GM12875 (cell line): Measurements from ENCODE around the gene CHL1.

Experiments used
- H3K4me3 ChIP-seq: one replicate; pipeline ENCODE4 v1.5.1; 2011; ENCODE audit warnings: low read depth, low read length, control low read depth
- CTCF ChIP-seq: IDR thresholded peaks from 2 replicates; pipeline ENCODE4 v1.5.1; 2011; ENCODE audit warnings: low read depth, mild to moderate bottlenecking, control low read depth, inconsistent platforms, low read length, moderate library complexity, borderline replicate concordance; ENCODE audit not compliant: insufficient read depth

CHL1 gene

GRCh38 chr3:199835-200234, 3.3 kb downstream of the CHL1 start:
- no peak for TF ChIP-seq CTCF
- no peak overlapping the region for H3K4me3 ChIP-seq

- no peak for TF ChIP-seq CTCF
Observed at GRCh38 chr3:200758-201325, 4.3 kb downstream of the CHL1 start.

GRCh38 chr3:204102-204501, 7.5 kb downstream of the CHL1 start:
- no peak overlapping the region for H3K4me3 ChIP-seq
- TF ChIP-seq CTCF = no peak

More at GRCh38 chr3:200758-201325, 4.3 kb downstream of the CHL1 start:
- no peak overlapping the region for H3K4me3 ChIP-seq

- no peak for TF ChIP-seq CTCF
- no peak overlapping the region for H3K4me3 ChIP-seq
Observed at GRCh38 chr3:207973-208372, 11.4 kb downstream of the CHL1 start.

GRCh38 chr3:210669-211068, 14.1 kb downstream of the CHL1 start:
- no peak for TF ChIP-seq CTCF
- no peak overlapping the region for H3K4me3 ChIP-seq

GRCh38 chr3:212432-212831, 15.9 kb downstream of the CHL1 start:
- no peak for TF ChIP-seq CTCF
- H3K4me3 ChIP-seq = no peak overlapping the region

GRCh38 chr3:217099-217813, 20.7 kb downstream of the CHL1 start:
- no peak for TF ChIP-seq CTCF
- H3K4me3 ChIP-seq = no peak overlapping the region
